Peyer's patch (tissue), 4 donors: Measurements from ENCODE around the gene SLC13A2. TPM values are rescaled to one million over a fixed set of nuclear protein-coding genes. Genes with fewer than 3 reads are reported as not detected.

ENCODE experiments used
- DNase-seq, 3 donors: peaks; one replicate each; pipeline ENCODE4 v3.0.0-alpha.2; 2017 to 2019
- H3K27ac ChIP-seq, 4 donors: fragments of 200-600 bp; sonication (generic); one replicate each; pipeline ENCODE4 v1.5.1; 2016 to 2019
- H3K27me3 ChIP-seq, 2 donors: fragments of 200-600 bp; sonication (generic); one replicate each; pipeline ENCODE4 v1.5.1; 2019
- H3K36me3 ChIP-seq, 3 donors: fragments of 200-600 bp; sonication (generic); one replicate each; pipeline ENCODE4 v1.5.1; 2016 to 2019
- H3K4me1 ChIP-seq, 4 donors: fragments of 200-600 bp; sonication (generic); one replicate each; pipeline ENCODE4 v1.5.1; 2016 to 2019
- H3K4me3 ChIP-seq, 4 donors: fragments of 200-600 bp; sonication (generic); 1 replicate in 3 of 4; 2 replicates in 1 of 4; pipeline ENCODE4 v1.5.1; 2016 to 2019; ENCODE audit warnings: mild to moderate bottlenecking in 1 of 4
- H3K9me3 ChIP-seq, 4 donors: fragments of 200-600 bp; sonication (generic); one replicate each; pipeline ENCODE4 v1.5.1; 2016 to 2019; ENCODE audit warnings: mild to moderate bottlenecking in 1 of 4
- CTCF ChIP-seq, 6 experiments: fragments of 450-650 bp in 4 of 6; fragments of 200-600 bp in 2 of 6; sonication (generic) in 1 of 6; IDR thresholded peaks; one replicate each; pipeline ENCODE4 v1.5.1; 2017 to 2019; ENCODE audit warnings: antibody characterized with exemption in 6 of 6, mild to moderate bottlenecking in 3 of 6, moderate library complexity in 1 of 6
- POLR2A ChIP-seq, 2 donors: fragments of 450-650 bp; IDR thresholded peaks; one replicate each; pipeline ENCODE4 v1.5.1; 2017; ENCODE audit warnings: antibody characterized with exemption in 2 of 2, mild to moderate bottlenecking in 2 of 2, moderate library complexity in 2 of 2
- total RNA-seq, 4 donors: library from RNA; depleted of rRNA; stranded (reverse); fragments of >200 nt; gene quantifications; one replicate each; pipeline ENCODE4 v1.1.0, GENCODE V29; 2016

The SLC13A2 gene
- total RNA-seq, 4 donors from 2014 or later, result 11.6 to 612 (median 544) TPM

GRCh38 chr17:28498652-28499363 is 25.4 kb downstream of the SLC13A2 start:
- no peaks in the 10 kb centered on the region for H3K27me3 ChIP-seq
- TF ChIP-seq CTCF (IDR thresholded peaks at IDR 0.05), result peak in 2 of 6 experiments; percentile 19 to 49
- peak in 1 of 2 donors; percentile 2 for TF ChIP-seq POLR2A (IDR thresholded peaks at IDR 0.05)
- no peak overlapping the region for H3K4me3 ChIP-seq
- H3K4me1 ChIP-seq, result peaks cover 0 to 16% (median 0%) of the 10 kb centered on the region in 4 donors
- peaks cover 0 to 22% (median 0%) of the 10 kb centered on the region in 3 donors for H3K36me3 ChIP-seq
- peak in 1 of 3 donors; percentile 61 for DNase-seq
- no peaks in the 10 kb centered on the region for H3K9me3 ChIP-seq
- peak overlapping the region in 1 of 4 donors; percentile 21 for H3K27ac ChIP-seq

DNA sequence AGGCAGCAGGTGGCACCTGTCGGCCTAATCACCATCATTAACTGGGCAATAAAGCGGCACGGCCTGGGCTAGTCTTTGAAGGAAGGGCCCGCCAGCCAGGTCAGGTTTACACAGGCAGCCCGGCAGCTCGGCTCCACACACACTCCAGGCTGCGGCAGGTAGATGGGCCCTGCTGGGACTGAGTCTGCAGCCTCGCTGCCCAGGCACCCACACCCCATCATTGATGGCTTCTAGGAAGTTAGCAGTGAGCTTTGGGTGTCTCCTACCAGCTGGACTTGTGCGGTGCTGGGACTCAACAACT is 25.9 kb downstream of the SLC13A2 start:
- Histone ChIP-seq H3K27ac (peak overlapping the region in 1 of 4 donors; percentile 21), H3K4me3 (no peak overlapping the region), H3K9me3 (no peaks in the 10 kb centered on the region), H3K4me1 (peaks cover 0 to 16% (median 0%) of the 10 kb centered on the region in 4 donors), H3K36me3 (peaks cover 0 to 17% (median 0%) of the 10 kb centered on the region in 3 donors), H3K27me3 (no peaks in the 10 kb centered on the region)
- no peak for TF ChIP-seq CTCF (IDR thresholded peaks at IDR 0.05)
- no peak for TF ChIP-seq POLR2A (IDR thresholded peaks at IDR 0.05)
- peak in 2 of 3 donors; percentile 81 for DNase-seq

GRCh38 chr17:28499684-28500357 is 26.4 kb downstream of the SLC13A2 start:
- H3K4me1 ChIP-seq, result peaks cover 0 to 16% (median 0%) of the 10 kb centered on the region in 4 donors
- H3K9me3 ChIP-seq, result no peaks in the 10 kb centered on the region
- peaks cover 0 to 15% (median 0%) of the 10 kb centered on the region in 3 donors for H3K36me3 ChIP-seq
- H3K27me3 ChIP-seq, result no peaks in the 10 kb centered on the region
- DNase-seq, result peak in 1 of 3 donors; percentile 53
- H3K27ac ChIP-seq, result peak overlapping the region in 1 of 4 donors; percentile 21
- TF ChIP-seq CTCF (IDR thresholded peaks at IDR 0.05), result no peak
- TF ChIP-seq POLR2A (IDR thresholded peaks at IDR 0.05), result no peak
- no peak overlapping the region for H3K4me3 ChIP-seq

DNA sequence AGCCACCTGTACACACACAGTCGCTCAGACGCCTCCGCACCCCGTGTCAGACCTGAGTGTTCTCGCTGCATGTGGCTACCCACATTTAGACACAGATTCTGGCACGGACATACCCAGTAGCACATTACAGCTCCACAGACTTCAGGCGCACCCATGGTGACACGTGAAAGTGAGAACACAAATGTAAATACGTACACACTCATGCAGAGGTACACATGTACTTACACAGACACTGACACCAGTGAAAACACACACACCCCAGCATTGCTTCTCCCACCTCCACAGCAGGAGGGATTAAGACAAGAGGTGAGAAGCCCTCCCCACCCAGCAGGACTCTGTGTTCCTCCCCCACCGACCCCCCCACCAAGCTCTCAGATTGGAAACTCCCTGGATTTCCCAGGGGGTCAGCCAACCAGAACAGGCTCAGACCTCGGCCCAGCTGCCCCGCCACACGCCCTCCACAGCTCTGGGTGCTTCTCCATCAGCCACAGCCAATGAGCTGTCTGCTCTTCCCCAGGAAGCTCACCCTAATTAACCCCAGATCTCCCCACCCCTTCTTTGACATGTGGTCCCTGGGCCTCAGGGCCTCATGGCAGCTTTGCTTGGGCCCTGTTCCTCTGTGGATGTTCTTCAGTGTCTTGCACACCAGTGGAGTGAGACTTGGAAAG is 27.4 kb downstream of the SLC13A2 start:
- Histone ChIP-seq H3K27ac (no peak overlapping the region), H3K36me3 (peaks cover 0 to 5% (median 0%) of the 10 kb centered on the region in 3 donors), H3K4me1 (peaks cover 0 to 16% (median 0%) of the 10 kb centered on the region in 4 donors), H3K9me3 (no peaks in the 10 kb centered on the region), H3K4me3 (no peak overlapping the region), H3K27me3 (no peaks in the 10 kb centered on the region)
- no peak for TF ChIP-seq CTCF (IDR thresholded peaks at IDR 0.05)
- no peak for DNase-seq

DNA sequence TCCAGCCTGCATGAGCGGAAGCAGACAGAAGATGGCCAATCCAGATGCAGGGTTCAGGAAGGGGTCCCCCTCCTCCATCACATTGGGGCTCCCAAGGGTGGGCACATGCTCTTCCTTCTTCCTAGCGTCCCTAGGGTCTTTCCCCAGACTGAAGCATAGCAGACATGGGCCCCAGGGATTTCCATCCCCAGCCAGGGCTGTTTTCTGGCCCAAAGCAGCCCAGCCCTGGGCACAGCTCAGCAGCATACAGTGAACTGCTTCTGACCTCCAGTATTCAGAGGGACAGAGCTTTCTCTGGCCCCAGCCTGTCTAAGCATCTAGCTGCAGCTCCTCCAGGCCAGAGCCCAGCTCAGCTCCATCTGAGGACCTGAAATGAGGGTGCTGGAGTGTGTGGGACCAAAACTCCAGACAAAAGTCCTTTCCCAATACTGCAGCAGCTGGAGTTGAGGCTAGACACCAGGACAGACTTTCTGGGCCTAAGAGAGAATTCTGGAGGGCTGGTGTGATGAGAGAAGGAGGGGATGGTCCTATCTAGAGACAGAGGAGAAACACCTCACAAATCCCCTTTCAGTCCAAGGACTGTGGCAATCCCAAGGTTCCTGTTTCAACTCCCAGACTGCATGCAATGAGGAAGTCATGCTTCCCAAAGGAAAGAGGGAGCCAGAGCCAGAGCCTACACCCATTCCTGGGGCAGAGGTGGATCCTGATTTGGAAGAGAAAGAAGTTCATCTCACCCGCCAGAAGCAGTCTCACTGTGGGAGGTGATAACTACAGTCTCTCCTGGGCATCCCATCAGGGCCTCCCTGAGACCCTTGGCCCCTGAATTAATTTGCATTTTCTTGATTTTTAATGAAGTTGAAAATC is 28.2 kb downstream of the SLC13A2 start:
- peaks cover 0 to 16% (median 0%) of the 10 kb centered on the region in 4 donors for H3K4me1 ChIP-seq
- no peak for DNase-seq
- no peaks in the 10 kb centered on the region for H3K9me3 ChIP-seq
- no peak overlapping the region for H3K27ac ChIP-seq
- TF ChIP-seq POLR2A (IDR thresholded peaks at IDR 0.05) (no peak), CTCF (IDR thresholded peaks at IDR 0.05) (no peak)
- H3K4me3 ChIP-seq, result no peak overlapping the region
- no peaks in the 10 kb centered on the region for H3K27me3 ChIP-seq
- no peaks in the 10 kb centered on the region for H3K36me3 ChIP-seq
